Stimulated activated CD4-positive, alpha-beta T cell treated with anti-CD3 and anti-CD28 coated beads, TNF-alpha, amount 100 ng/mL, for 48 hours (primary cell): Measurements from ENCODE around the gene ASB8.

Experiments
- DNase-seq, 3 donors: peaks; one replicate each; pipeline ENCODE4 v3.0.0-alpha.2; 2020; ENCODE audit warnings: low read depth in 3 of 3

ASB8 gene

GRCh38 chr12:48105867-48106680 is 51.2 kb downstream of the ASB8 start, which contains the start of gene SENP1:
Gene SENP1, minus strand, starts transcription at chr12:48106079. Its CDS starts 4,607 bp downstream, at chr12:48101472.
- DNase-seq, result peak; percentile 84 to 86 (median 86)

GRCh38 chr12:48105321-48105866 is 51.9 kb downstream of the ASB8 start:
- peak; percentile 7 to 32 (median 14) for DNase-seq

GRCh38 chr12:48104531-48104930 is 52.8 kb downstream of the ASB8 start:
- DNase-seq, result no peak
